Measurements from ENCODE around the gene ASB2.

GRCh38 chr14:93975791-93976476 is 436 bp downstream of the ASB2 start:
- TF ChIP-seq TAF1 (CRISPR knock-in tag; IDR thresholded peaks at IDR 0.05): no peak
- TF ChIP-seq, protein P1, sequence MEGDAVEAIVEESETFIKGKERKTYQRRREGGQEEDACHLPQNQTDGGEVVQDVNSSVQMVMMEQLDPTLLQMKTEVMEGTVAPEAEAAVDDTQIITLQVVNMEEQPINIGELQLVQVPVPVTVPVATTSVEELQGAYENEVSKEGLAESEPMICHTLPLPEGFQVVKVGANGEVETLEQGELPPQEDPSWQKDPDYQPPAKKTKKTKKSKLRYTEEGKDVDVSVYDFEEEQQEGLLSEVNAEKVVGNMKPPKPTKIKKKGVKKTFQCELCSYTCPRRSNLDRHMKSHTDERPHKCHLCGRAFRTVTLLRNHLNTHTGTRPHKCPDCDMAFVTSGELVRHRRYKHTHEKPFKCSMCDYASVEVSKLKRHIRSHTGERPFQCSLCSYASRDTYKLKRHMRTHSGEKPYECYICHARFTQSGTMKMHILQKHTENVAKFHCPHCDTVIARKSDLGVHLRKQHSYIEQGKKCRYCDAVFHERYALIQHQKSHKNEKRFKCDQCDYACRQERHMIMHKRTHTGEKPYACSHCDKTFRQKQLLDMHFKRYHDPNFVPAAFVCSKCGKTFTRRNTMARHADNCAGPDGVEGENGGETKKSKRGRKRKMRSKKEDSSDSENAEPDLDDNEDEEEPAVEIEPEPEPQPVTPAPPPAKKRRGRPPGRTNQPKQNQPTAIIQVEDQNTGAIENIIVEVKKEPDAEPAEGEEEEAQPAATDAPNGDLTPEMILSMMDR (CRISPR knock-in tag; IDR thresholded peaks at IDR 0.05): no peak
